CD4-positive, alpha-beta T cell treated with Interleukin-15 for 4 hours (primary cell): ENCODE measurements around the gene BCKDHA.

Source experiments
- DNase-seq: peaks from one replicate; pipeline ENCODE4 v3.0.0-alpha.2; 2020; ENCODE audit warnings: low spot score

BCKDHA gene

DNA sequence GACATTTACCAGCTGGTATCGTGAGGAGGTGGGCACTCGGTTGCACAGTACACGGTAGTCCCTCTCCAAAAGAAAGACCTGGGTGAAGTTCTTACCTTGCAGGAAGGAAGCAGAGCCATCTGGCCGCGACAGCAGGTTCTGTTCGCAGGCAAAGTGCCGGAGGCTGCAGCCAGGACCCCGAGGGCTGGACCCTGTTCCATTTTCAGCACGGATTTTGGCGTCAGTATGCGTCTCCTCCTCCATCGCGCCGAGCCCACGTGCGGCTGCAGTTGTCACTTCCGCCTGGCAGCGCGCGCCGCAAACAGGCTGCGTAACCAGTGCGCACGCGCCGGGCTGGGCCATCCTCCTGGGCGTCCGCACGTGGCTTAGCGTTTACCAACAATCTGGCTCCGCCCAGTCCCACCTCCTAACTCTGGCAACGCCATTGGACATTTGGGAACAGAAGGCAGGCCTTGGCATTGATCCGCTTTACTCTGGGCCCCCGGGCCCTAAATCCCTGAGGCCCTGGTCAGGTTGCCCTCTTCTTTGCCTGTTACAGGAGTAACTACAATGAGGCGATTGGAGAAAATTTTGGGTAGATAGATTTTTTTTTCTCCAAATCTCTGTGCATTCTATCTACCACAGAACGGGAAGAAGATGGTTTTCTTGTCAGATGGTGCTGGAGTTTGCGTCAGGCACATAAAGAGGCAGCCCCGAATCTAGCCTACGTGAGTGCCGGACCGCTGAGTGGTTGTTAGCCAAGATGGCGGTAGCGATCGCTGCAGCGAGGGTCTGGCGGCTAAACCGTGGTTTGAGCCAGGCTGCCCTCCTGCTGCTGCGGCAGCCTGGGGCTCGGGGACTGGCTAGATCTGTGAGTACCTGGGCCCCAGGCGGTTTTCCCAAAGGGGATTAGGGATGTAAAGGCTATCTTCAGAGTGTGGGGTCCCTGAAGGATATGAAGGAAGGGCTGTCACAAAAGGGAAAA, at the start of gene BCKDHA, which contains the start of gene EXOSC5:
TSS of gene BCKDHA (plus strand) at position 733 of the 964 bp plus-strand sequence. CDS start at position 743, 10 bp downstream.
TSS of gene EXOSC5 (minus strand) at position 274 of the 964 bp plus-strand sequence. CDS start at position 243, 31 bp downstream.
- peak; percentile 100 for DNase-seq

DNA sequence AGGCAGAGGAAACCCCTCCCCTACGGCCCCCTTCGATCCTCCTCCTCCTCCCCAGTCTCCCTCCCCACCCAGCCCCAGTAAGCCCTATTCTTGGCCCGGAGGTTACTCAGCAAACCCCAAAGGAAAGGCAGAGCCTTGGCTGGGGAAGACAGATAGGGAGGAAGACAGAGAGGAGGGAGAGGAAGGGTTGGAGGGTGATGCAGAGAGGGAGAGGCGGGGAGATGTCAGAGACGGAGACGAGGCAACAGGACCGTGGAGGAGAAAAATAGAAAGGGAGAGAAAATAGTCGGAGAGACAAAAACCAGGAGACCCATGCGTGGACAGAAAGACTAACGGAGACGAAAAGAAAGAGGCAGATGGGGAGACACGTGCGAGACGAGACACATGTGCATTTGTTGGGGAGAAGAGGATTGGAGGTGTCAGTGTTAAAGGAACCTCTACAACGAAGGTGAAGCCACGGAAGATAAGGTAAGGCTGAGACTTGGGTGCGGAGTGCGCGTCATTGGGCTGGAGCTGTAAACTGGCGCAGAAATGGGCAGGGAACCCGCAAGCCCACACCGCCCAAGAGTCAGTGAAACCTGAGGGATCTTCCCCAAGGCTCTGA, 46.8 kb upstream of the BCKDHA start:
- no peak for DNase-seq

DNA sequence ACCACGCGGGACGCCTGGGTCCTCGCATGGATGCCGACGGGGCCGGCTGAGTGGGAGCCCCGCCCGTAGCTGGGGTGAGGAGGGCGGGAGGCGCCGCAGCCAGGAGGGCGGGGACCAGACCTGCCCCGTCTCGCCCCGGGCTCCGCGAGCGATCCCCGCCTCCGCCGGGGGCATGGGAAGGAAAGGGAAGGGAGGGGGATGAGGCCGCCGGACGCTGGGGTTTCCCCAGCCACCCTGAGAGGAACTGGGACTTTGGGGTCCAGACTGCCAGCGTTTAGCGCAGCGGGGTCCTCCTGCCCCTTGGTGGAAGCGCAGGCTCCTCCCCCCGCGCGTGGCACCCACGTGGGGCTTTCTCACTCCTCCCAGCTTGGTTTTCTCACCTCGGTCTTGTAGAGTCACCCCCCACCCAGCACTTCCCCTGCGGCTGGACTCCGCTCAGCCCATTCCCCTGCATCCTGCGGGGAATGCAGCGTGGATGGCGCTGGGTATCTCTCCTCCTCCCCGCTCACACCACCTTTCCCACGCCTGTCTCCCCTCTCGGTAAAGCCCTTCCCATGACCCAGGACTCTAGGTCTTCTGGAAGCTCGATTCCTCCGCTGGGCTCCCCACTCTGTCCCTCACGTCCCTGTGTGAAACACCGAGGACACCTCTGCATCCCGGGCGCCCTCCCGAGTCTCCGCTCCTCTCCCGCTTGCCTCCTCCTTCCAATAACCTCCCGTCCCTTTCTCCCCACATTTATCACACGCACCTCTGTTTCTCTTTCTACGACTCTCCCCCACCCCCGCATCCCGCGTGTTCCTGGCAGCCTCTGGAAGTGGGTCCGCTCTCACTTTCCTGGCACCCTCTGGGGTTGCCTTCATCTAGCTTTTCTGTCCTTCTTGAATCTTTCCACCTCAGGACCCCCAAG, 46.0 kb upstream of the BCKDHA start:
- peak; percentile 83 for DNase-seq

DNA sequence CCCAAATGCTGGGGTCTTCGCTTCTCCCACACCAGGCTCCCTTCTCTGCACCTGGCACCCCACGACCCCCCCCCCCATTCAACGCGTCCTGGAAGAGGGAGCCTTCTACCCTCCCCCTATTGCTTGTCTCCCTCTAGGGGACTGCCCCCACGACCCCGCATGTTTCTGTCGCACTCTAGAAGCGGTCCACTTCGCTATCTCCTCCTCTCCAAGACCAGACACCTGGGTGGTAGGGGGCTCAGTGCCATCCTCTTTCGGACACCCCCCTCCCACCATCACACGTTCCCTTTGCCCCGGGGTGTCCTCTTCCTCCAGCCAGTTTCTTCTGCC, 45.4 kb upstream of the BCKDHA start:
- DNase-seq, result no peak

DNA sequence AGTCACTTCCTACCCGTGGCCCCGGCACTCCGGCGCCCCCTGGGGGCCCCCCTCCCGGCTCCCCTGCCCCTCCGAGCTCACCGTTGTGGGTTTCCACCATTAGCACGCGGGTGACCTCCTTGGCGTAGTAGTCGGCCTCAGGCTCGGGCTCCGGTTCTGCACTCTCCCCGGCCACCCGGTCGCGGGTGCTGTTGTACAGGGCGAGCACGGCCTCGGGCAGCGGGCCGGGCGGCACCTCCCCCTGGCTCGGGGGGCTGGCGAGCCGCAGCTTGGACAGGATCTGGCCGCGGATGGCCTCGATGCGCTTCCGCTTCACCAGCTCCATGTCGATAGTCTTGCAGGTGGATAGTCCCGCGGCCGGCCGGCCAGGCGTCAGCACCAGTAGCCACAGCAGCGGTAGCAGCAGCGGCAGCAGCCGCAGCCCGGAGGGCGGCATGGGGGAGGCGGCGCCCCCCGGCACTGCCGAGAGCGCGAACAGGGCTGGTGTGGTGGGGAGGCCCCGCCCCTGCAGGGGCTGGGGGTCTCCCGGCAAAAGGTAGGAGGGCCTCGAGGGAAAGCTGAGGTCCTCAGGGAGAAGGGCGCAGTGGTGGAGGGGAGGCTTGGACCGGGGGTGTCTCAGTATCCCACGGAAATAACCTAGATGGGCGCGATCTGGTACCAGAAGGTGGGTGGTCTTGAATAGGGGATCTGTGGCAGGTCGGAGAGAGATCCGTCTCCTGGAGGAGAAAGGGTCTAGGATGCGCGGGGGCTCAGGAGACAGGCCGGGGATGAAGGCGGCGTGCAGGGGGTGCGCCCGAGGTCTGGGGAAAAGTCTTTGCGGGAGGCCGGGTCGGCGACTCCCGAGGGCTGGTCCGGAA, 44.8 kb upstream of the BCKDHA start:
- DNase-seq, result peak; percentile 77

DNA sequence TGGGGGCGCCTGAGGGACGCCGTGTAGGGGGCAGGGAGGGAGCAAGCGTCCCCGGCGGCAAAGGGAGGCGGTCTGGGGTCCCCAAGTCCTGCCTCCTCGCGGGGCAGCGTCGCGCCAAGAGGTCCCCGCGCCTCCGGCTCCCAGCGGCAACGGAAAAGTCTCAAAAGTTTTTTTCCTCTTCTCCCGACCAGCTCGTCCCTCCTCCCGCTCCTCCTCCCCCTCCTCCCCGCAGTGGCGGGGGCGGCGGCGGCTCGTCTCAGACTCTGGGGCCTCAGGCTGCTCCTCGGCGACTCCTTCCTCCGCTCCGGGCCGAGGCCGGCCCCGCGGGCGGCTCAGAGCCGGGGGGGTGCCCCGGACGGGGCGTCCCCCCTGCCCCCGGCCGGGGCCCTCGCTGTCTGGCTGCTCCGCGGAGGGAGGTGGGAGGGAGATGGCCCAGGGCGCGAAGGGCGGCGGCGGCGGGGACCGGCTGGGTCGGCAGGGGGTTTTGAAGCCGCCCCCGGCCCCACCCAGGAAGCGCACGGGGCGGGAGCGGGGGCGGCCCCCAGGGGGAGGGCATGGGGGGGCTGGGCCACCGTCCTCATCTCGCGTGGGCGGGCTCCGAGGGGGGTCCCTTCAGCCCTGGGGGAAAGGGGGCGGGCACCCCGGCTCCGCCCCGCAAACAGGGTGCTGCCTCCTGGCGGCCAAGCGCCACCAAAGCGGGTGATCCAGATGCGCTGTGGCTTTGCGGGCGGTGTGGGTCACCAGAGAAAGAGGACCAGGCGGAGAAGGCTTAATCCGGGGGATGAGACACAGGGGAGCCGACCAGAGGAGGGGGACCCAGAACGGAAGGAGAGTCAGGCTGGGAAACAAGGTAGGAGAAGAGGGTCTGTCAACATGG, 43.9 kb upstream of the BCKDHA start, which contains the start of gene TGFB1:
TSS of gene TGFB1 (minus strand) at position 457 of the 877 bp plus-strand sequence. CDS start 878 bp downstream, outside the sequence.
- peak; percentile 96 for DNase-seq

DNA sequence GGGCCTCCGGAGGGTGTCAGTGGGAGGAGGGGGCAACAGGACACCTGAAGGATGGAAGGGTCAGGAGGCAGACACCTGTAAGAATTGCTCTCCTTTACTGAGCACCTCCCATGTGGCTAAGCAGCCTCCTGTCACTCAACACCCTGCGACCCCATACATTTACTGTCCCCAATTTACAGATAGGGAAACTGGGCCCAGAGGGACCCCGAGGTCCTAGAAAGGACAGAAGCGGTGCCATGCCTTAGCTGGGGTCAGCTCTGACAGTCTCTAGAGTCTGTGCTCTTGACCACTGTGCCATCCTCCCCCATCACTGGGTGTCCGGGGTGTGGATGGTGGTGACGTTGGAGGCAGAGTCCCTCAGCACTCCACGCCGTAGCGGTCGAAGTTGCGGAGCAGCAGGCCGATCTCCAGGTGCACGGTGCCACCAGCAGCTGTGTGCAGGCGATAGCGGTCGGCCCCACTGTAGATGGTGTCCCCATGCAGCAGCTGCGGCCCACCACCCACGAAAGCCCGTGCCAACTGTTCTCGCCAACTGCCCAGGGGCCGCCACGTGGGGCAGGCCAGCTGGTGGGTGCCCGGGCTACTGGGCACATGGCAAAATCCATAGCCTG, 43.2 kb upstream of the BCKDHA start:
- no peak for DNase-seq

DNA sequence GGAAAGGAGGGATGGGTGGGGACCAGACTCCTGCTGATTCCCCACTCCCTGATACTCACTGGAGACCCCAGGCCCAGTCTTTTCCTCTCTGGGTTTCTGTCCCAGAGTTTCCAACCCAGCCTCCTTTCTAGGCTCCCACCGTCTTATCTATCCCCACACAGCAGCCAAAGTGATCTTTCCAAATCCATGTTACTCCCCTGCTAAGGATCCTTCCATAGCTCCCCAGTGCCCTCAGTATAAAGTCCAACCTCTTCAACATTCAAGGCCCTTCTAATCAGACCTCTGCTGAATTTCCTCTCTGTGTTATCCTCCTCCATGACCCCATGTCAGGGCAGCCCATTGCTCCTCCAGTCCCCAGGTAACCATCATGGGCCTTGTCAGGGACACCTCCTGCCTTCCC, 42.6 kb upstream of the BCKDHA start:
- DNase-seq, result no peak

DNA sequence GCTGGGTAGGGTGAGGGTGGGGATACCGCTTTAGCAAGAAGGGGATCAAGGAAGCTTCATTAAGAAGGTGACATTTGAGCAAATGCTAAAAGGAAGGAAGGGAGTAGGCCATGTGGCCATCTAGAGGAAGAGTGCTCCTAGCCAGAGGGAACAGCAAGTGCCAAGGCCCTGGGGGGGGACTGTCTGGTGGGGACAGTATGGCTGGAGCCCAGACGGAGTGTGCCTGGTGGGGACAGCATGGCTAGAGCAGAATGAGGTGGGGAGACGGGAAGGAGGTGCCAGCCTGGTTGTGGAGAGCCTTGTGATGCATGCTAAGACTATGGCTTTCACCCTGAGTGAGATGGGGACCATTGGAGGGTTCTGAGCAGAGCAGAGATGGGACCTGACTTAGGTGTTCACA, 41.8 kb upstream of the BCKDHA start:
- DNase-seq, result no peak

DNA sequence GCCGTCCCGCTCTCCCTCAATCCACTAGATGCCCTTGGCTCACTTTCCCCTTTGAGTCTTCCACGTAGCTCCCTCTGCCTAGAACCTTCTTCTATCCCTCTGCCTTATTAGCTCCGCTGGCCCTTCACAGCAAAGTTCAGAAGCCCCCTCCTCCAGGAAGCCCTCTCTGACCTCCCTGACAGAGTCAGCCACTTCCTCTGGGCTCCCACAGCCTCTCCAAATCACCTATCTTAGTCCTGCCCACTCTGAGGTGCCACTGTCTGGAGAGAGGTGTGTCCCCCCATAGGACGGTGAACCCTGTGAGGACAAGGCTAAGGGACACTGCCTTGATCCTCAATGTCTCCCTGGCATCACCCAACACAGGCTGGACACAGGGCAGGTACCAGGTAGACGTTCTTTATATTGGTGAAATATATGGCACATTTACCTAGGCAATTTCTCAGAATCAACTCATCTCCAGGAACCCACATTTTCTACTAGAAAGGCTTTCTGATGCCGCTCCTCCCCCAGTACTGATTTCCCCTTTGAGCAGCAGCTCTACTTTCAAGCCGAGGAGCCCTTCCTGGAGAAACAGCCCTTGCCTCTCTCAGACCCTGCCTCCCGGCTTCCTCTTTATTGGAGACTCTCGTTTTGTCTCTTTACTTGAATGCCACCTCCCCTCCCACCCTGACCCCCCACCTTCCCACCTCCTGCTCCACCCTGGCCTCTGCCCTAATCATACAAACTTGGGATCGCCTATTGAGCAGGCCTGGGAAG, 40.5 kb upstream of the BCKDHA start:
- peak; percentile 50 for DNase-seq

DNA sequence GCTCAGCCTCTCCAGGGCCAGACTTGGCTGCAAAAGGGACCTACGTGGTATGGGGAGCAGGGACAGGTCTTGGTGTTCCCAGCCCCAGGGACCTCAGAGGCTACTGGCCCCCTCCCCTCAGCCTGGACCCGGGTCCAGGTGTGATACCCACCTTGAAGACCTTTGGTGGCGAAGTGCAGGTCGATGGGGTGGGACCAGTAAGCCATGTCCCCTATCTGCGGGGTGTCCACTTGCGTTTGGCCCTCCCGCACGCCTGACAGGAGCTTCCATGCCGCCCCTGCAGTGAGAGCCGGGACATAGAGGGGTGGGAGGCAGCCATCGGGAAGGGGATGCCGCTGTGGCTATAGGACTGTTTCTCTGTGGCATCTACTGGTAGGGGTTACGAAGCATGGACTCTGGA, 39.9 kb upstream of the BCKDHA start:
- no peak for DNase-seq

DNA sequence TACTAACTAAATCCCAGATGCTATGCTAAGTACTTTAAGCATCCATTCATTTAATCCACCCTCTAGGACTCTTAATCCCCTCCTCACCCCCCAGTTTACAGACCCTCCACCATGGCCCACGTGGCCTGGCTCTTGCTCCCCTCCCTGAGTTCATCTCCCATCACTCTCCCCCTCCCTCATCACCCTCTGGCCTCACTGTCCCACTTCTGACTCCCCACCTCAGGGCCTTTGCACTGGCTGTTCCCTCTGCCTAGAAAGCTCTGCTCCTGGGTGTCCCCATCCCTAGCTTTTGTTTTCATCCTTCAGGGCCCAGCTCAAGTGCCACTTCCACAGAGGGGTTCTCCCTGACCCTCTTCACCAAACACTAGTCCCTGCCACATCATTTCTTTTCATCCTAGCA, 37.9 kb upstream of the BCKDHA start:
- no peak for DNase-seq

DNA sequence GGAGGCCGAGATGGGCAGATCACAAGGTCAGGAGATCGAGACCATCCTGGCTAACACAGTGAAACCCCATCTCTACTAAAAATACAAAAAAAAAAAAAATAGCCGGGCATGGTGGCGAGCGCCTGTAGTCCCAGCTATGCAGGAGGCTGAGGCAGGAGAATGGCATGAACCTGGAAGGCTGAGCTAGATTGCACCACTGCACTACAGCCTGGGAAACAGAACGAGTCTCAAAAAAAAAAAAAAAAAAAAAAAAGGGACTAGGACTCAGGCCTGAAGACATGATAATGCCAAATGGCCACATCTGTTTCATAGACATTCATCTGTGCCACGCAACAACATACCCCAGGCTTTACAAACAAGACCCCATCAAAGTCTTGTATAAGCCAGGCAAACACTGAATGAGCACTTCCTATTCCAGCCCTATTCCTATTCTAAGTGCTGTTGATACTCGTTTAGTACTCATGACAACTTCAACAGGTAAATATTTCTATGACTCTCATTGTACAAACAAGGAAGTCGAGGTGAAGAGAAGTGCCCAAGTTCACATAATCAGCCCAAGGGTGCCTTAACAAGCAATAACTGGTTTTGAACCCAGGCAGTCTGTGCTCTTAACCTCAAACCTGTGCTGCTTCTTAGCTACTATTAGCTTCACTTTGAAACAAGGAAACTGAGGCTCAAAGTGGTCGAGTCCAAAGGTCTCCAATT, 35.3 kb upstream of the BCKDHA start:
- DNase-seq, result no peak

DNA sequence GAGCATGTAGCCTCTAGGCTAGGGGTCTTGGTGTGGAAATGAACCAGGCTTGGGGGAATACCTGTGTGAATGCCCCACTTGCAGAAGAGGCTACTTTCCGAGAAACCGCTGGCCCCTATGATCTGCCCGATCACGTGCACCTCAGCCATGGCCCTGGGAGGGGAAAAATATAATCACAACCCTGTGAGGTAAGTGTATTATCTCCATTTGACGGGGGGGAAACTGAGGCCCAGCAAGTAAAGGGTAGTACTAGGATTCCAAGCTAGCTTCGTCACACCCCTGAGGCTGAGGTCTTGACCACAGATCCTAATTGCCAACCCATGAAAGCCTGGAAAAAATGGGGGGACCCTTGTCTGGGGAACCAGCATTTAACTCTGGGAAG, 34.3 kb upstream of the BCKDHA start:
- no peak for DNase-seq

DNA sequence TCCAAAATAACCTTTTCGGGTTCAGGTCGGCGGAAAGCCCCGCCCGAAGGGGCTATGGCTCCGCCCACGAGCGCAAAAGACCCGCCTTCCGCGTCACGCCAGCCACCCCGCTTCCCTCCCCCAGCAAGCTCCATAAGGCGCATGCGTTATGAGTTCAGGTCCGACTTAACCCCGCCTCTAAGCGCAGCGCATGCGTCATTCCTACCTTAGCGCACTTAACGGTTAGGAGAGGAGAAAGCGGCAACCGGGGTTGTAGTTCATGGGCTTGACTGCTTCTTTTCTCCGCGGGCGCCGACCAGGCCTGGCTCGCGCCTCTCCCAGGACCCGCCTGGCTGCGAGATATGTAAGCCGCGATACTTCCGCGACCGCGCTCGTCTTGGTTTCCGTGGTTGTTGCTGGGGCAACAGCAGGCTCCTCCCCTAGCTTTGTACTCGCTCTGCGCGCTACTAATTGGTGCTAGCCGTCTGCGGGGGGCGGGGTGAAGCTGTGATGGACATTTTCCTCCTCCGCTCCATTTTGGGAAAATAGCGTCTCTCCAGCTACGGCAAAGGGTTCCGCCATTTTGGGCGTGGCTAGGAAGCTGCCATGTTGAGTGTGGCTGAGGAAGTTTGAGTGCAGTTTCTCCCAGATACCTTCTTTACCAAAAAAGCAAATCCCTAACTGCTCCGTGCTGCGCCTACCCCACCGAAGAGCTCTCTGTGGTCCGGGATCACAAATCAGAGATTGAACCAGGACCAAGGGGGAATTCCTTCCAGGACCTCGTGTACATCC, 33.7 kb upstream of the BCKDHA start, which contains the start of gene B9D2:
TSS of gene B9D2 (minus strand) at position 397 of the 771 bp plus-strand sequence. CDS start 630 bp downstream, outside the sequence.
- peak; percentile 98 for DNase-seq

DNA sequence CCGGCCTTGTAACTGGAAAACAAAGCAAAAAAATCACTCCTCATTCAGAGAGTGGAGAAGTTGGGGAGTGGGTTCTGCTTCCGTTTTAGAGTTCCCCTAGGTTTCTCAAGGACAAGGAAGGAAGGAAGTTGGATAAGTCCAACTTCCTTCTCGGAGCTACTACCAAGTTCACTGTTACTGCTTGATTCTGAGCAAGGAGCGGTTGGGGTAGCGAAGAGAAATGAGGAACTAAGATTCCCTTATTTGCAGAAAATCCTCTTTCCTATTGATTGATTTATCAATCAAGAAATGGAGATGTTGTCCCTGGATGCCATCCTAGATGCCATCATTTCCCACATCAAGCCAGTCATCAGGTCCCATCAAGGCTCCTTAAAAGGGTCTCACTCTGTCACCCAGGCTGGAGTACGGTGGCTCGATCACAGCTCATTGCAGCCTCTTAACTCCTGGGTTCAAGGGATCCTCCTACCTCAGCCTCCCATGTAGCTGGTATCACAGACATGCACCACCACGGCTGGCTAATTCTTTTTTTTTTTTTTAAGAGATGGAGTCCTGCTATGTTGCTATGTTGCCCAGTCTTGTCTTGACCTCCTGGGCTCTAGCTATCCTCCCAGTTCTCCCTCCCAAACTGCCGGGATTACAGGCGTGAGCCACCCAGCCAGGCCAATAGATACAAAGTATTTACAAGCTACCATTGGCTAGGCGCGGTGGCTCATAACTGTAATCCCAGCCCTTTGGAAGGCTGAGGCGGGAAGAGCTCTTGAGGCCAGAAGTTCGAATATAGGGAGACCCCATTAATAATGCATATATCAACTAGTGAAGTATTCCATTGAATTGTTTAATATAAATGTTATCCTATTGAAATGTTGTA, 32.9 kb upstream of the BCKDHA start:
- no peak for DNase-seq
